Measurements from ENCODE around the gene ANK3. TPM values are rescaled to one million over a fixed set of nuclear protein-coding genes. Genes with fewer than 3 reads are reported as not detected.

ANK3 gene
- total and polyA plus RNA-seq, 2 donors (not counting 3 experiments of a cell fraction or from before 2014, with no cell fraction given): 0.88 to 8.5 TPM

GRCh38 chr10:60050366-60050765 is 339.3 kb downstream of the ANK3 start:
- POLR2A ChIA-PET: no interaction called here
- CTCF ChIA-PET: interaction anchor here (3.2 kb wide), 1 partner anchor 424 kb away, joined by 18 read pairs; no protein-coding TSS in a partner anchor
- Histone ChIP-seq H3K9me3 (replicated peaks; ENCODE audit: control insufficient read depth, insufficient read depth, low read length) (no peaks in the 10 kb centered on the region), H3K9me1 (replicated peaks; ENCODE audit: control insufficient read depth, extremely low read depth, insufficient read depth, low read length) (no peaks in the 10 kb centered on the region), H2AFZ (ENCODE audit: low read depth, low read length) (no peak overlapping the region), H4K20me1 (replicated peaks; ENCODE audit: control insufficient read depth, extremely low read depth, insufficient read depth, low read length) (no peaks in the 10 kb centered on the region), H3K27me3 (ENCODE audit: control insufficient read depth in 2 of 2, insufficient read depth in 2 of 2, low read length in 2 of 2) (no peaks in the 10 kb centered on the region), H3K36me3 (ENCODE audit: control insufficient read depth in 2 of 2, extremely low read depth in 1 of 2, insufficient read depth in 2 of 2, low read length in 2 of 2) (no peaks in the 10 kb centered on the region), H3K79me2 (ENCODE audit: control insufficient read depth, insufficient read depth, low read length) (no peaks in the 10 kb centered on the region), H3K4me1 (ENCODE audit: control insufficient read depth, extremely low read depth, insufficient read depth, low read length) (peaks cover 3% of the 10 kb centered on the region), H3K4me2 (ENCODE audit: insufficient read depth, low read length) (no peak overlapping the region), H3K9ac (replicated peaks; ENCODE audit: extremely low read depth, insufficient read depth, low read length) (no peak overlapping the region), H3K27ac (ENCODE audit: insufficient read depth, low read depth, low read length) (no peak overlapping the region), H3K4me3 (replicated peaks in 1 of 3; ENCODE audit: insufficient read depth in 1 of 3, low read depth in 1 of 3, low read length in 3 of 3) (no peak overlapping the region)
- no TSS peak for BruUV-seq (replicated peaks)
- no peak for FAIRE-seq
- dilution Hi-C loops (cut with MboI; ENCODE audit: extremely low pct_ligation_motif_present, low sequenced_read_pairs): no loop called here
- intact Hi-C loops (cut with micrococcal nuclease): no loop called here
- no peak for DNase-seq (ENCODE audit: low read depth, low spot score)
- no peak for TF ChIP-seq EZH2 (IDR thresholded peaks at IDR 0.05; ENCODE audit: borderline replicate concordance, low read depth, low read length, severe bottlenecking)
- no peak for TF ChIP-seq JUN (IDR thresholded peaks at IDR 0.05; ENCODE audit: borderline replicate concordance, insufficient read depth, insufficient read length, low read depth)
- TF ChIP-seq CTCF (IDR thresholded peaks at IDR 0.05; ENCODE audit: extremely low read depth in 1 of 2, insufficient read depth in 1 of 2, low read depth in 1 of 2, low read length in 2 of 2): no peak
- TF ChIP-seq FOS (IDR thresholded peaks at IDR 0.05; ENCODE audit: borderline replicate concordance, insufficient read depth, low read length): no peak
- no peak for TF ChIP-seq POLR2AphosphoS5 (IDR thresholded peaks at IDR 0.05; ENCODE audit: insufficient read depth, low read depth, low read length)
- TF ChIP-seq GATA2 (IDR thresholded peaks at IDR 0.05; ENCODE audit: insufficient read depth, insufficient read length, low read depth, low read length): no peak
- no peak for TF ChIP-seq MYC (IDR thresholded peaks at IDR 0.05; ENCODE audit: low read depth, low read length)
- no peak for TF ChIP-seq POLR2A (IDR thresholded peaks at IDR 0.05; ENCODE audit: low read depth, low read length)
- no peak for TF ChIP-seq MAX (IDR thresholded peaks at IDR 0.05; ENCODE audit: insufficient read depth, insufficient read length)
